Hepatocyte (in vitro differentiated cells): ENCODE results near the gene RARG.

Source experiments
- EZH2 ChIP-seq: fragments of 200-600 bp; sonication (generic); IDR thresholded peaks from 2 replicates; pipeline ENCODE4 v1.6.1; 2016; ENCODE audit warnings: antibody characterized with exemption, mild to moderate bottlenecking, borderline replicate concordance
- TF ChIP-seq, protein P1 (sequence below): fragments of 200-600 bp; sonication (generic); IDR thresholded peaks from 2 replicates; pipeline ENCODE4 v1.5.1; 2016; ENCODE audit warnings: antibody characterized with exemption, mild to moderate bottlenecking; ENCODE audit not compliant: poor library complexity

DNA sequence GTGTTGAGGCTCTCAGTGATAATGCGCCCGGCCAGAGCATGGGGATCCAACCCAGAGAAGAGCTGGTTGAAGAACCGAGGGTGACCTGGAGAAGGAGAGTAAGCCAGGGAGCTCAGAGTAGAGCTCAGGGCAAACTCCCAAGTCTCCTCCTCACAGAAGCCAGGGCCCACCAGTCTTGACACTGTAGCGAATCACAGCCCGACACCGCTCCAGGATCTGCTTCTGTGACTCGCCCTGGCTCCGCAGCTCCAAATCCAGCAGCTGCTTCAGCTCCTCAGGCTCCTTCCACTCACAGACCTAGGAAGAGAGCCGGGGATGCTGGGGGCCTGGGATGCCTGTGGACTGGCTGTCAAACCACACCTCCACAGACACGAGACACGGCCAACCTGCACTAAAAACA is 59.7 kb downstream of the RARG start:
- TF ChIP-seq, protein P1, sequence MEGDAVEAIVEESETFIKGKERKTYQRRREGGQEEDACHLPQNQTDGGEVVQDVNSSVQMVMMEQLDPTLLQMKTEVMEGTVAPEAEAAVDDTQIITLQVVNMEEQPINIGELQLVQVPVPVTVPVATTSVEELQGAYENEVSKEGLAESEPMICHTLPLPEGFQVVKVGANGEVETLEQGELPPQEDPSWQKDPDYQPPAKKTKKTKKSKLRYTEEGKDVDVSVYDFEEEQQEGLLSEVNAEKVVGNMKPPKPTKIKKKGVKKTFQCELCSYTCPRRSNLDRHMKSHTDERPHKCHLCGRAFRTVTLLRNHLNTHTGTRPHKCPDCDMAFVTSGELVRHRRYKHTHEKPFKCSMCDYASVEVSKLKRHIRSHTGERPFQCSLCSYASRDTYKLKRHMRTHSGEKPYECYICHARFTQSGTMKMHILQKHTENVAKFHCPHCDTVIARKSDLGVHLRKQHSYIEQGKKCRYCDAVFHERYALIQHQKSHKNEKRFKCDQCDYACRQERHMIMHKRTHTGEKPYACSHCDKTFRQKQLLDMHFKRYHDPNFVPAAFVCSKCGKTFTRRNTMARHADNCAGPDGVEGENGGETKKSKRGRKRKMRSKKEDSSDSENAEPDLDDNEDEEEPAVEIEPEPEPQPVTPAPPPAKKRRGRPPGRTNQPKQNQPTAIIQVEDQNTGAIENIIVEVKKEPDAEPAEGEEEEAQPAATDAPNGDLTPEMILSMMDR: no peak
- TF ChIP-seq EZH2: no peak
